Measurements from ENCODE around the gene USF3.

- TF ChIP-seq CTCF (IDR thresholded peaks at IDR 0.05) (no peak), POLR2A (IDR thresholded peaks at IDR 0.05) (no peak)
Measured at GRCh38 chr3:113606539-113607218, 89.8 kb downstream of the USF3 start.

All from esophagus squamous epithelium (tissue), 4 donors.